ENCODE measurements around the gene MGST1.

The MGST1 gene

DNA sequence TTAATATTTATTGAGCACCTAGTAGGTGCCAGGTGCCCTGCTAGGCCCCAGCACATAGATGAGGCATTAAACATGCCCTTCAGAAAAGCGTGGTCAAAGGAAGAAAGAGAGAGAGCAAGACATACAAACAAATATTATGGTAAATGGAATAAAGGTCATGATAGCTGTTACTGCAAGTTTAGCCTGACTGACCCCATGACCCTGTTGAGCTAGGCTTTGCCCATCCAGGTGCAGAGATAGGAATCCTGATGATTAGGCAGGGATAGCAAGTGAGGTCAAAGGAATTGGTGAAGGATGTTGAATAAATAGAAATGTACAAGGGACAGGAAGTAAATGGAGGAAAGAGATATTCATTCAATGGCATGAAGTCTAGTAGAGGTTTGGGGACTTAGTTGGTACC is 36.5 kb upstream of the MGST1 start:
- no peak overlapping the region for H3K4me3 ChIP-seq (replicated peaks in 1 of 2; ENCODE audit: low read depth in 2 of 2, low read length in 2 of 2)
- DNase-seq (ENCODE audit: low read depth in 2 of 2), result no peak
- TF ChIP-seq, protein P1, sequence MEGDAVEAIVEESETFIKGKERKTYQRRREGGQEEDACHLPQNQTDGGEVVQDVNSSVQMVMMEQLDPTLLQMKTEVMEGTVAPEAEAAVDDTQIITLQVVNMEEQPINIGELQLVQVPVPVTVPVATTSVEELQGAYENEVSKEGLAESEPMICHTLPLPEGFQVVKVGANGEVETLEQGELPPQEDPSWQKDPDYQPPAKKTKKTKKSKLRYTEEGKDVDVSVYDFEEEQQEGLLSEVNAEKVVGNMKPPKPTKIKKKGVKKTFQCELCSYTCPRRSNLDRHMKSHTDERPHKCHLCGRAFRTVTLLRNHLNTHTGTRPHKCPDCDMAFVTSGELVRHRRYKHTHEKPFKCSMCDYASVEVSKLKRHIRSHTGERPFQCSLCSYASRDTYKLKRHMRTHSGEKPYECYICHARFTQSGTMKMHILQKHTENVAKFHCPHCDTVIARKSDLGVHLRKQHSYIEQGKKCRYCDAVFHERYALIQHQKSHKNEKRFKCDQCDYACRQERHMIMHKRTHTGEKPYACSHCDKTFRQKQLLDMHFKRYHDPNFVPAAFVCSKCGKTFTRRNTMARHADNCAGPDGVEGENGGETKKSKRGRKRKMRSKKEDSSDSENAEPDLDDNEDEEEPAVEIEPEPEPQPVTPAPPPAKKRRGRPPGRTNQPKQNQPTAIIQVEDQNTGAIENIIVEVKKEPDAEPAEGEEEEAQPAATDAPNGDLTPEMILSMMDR (IDR thresholded peaks at IDR 0.05; ENCODE audit: low read depth, low read length), result no peak

DNA sequence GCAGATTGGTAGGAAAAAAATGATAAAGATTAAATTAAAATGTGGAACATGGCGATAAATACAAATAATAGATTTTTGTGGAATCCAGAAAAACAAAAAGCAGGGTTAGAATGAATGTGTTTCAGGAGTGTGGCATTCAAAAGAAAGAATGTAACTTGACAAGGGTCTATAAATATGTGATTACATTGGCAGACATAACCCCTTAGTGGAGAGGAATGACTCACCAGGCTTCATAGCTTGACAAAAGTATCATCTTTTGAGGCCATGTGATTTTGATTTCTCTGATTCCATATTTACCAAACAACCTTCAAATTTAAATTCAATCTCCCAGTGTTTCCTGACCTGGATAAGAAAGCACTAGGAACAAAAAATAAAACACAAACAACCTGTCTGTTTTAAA is 24.4 kb upstream of the MGST1 start:
- TF ChIP-seq, protein P1 (IDR thresholded peaks at IDR 0.05; ENCODE audit: low read depth, low read length), result no peak
- H3K4me3 ChIP-seq (replicated peaks in 1 of 2; ENCODE audit: low read depth in 2 of 2, low read length in 2 of 2), result no peak overlapping the region
- DNase-seq (ENCODE audit: low read depth in 2 of 2), result peak in 1 of 2 donors; percentile 44

DNA sequence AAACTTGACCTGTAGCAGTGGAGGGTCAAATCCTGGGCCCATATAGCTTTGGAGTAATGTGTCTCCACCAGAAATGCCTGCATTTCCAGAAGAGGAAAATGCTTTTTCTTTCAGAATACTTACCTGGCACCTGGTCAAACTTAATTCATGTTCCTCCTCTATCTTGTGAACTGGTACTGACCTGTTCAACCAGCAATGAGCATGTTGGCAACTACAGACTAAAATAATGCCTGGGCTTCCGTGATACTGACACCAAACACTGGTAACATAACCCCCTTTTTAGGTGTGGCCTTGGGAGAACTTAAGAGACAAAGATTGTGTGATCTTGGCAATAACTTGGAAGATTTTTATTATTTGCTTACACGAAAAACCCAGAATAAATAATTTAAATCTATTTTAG is 23.8 kb upstream of the MGST1 start:
- no peak overlapping the region for H3K4me3 ChIP-seq (replicated peaks in 1 of 2; ENCODE audit: low read depth in 2 of 2, low read length in 2 of 2)
- TF ChIP-seq, protein P1 (IDR thresholded peaks at IDR 0.05; ENCODE audit: low read depth, low read length), result no peak
- no peak for DNase-seq (ENCODE audit: low read depth in 2 of 2)

DNA sequence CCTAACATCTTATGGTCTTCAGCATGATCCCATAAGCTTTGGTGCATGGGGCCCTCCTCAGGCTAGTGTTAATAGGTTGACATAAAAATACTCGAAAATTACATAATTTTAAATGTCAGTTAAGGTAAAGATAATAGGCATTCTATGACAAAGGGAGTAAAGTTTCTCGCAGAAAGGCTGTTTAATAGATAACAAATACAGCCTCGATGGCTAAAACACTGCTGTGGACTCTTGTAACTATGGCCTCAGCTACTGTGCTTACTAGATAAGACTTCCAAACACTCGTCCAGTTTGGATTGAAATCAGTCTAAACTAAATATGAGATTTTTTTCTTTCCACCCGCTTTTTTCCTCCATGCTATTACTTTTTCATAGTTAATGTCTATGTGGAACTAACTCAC is 23.2 kb upstream of the MGST1 start:
- no peak for DNase-seq (ENCODE audit: low read depth in 2 of 2)
- TF ChIP-seq, protein P1 (IDR thresholded peaks at IDR 0.05; ENCODE audit: low read depth, low read length), result no peak
- no peak overlapping the region for H3K4me3 ChIP-seq (replicated peaks in 1 of 2; ENCODE audit: low read depth in 2 of 2, low read length in 2 of 2)

DNA sequence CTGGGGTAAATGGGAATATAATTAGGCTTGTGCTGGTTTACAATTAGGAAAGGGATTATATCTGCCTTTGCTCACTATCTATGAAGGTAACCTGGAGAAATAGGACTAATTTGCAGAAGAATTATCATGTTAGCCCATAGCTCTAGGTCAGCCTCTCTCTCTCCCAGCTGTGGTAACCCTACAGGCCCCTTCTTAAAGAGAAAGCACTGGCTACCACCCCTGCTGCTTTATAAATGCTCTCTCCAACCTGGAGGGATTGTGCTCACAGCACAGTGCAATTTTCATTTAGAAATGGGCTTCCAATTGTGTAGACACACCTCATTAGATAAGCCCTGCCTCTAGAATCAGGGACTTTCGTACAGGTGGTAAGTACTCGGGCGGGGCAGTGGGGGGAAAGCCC is 22.7 kb upstream of the MGST1 start:
- DNase-seq (ENCODE audit: low read depth in 2 of 2), result no peak
- H3K4me3 ChIP-seq (replicated peaks in 1 of 2; ENCODE audit: low read depth in 2 of 2, low read length in 2 of 2), result no peak overlapping the region
- TF ChIP-seq, protein P1 (IDR thresholded peaks at IDR 0.05; ENCODE audit: low read depth, low read length), result no peak

DNA sequence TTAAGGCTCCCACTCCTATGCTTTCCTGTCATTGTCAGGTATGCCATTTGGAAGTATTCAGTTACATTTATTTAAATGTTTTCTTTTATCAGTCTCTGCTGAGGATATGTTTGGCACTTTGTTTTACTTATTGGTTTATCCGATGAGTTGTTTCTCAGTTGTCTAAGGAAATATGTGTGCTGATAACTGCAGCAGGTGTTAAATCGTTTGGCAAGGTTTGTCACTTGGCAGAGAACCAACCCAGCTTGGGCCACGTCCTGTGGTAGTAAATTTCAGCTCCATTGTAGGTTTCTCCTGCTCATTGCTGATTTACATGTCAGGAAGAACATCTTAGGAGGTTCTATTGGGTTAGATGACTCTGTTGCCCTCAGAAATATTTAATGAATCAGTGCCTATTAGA is 22.0 kb upstream of the MGST1 start:
- no peak for DNase-seq (ENCODE audit: low read depth in 2 of 2)
- TF ChIP-seq, protein P1 (IDR thresholded peaks at IDR 0.05; ENCODE audit: low read depth, low read length), result no peak
- no peak overlapping the region for H3K4me3 ChIP-seq (replicated peaks in 1 of 2; ENCODE audit: low read depth in 2 of 2, low read length in 2 of 2)

DNA sequence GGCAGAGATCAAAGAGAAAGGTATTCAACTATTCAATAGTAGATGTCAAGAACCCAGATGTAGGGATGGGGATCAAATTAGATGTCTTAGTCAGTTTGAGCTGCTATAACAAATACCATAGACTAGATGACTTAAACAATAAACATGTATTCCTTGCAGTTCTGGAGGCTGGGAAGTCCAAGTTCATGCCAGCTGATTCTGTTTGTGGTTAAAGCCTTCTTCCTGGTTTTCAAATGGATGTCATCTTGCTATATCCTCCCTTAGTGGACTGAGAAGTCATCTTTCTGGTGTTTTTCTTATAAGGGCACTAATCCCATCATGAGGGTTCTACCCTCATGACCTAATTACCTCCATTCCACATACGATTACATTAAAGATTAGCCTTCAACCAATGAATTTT is 19.5 kb upstream of the MGST1 start:
- DNase-seq (ENCODE audit: low read depth in 2 of 2), result no peak
- TF ChIP-seq, protein P1 (IDR thresholded peaks at IDR 0.05; ENCODE audit: low read depth, low read length), result no peak
- no peak overlapping the region for H3K4me3 ChIP-seq (replicated peaks in 1 of 2; ENCODE audit: low read depth in 2 of 2, low read length in 2 of 2)

Data from cardiac fibroblast (primary cell).